ENCODE results near the gene MRPL55.
A peak's percentile ranks its signal among the peaks of the same experiment; 100 is the strongest.
"Not testable (repeated sequence)": the region's sequence is repeated elsewhere in the genome, so short reads cannot be mapped to it uniquely, and the experiment has no call there.

MRPL55 gene

DNA sequence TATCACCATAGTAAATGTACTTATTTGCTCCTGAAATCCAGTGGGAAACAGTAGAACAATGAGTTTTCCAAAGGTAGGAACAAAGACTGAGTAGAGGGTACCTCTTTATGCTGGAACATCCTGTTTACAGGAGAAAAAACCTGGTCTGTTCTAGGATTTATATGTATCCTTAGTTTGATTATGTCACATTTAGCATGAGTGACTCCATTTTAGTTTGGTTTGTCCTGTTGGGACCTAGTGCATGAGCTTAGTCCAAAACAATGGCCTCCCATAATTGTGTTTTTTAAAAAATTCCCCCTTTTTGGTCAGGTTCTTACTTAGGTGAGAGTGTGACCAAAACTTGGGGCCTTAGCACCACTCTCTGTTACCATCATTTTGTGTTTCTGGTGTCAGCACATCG, 3.5 kb upstream of the MRPL55 start:
- Histone ChIP-seq H3K4me3 (ENCODE audit: low read depth in 1 of 2, low read length in 2 of 2) (no peak overlapping the region), H3K9me3 (ENCODE audit: low read length) (no peaks in the 10 kb centered on the region), H3K36me3 (ENCODE audit: insufficient read depth, low read length) (no peaks in the 10 kb centered on the region), H3K4me1 (ENCODE audit: insufficient read depth, low read length) (peaks cover 18% of the 10 kb centered on the region), H3K27me3 (ENCODE audit: control insufficient read depth in 1 of 2, insufficient read depth in 2 of 2, low read length in 2 of 2) (no peaks in the 10 kb centered on the region), H3K27ac (ENCODE audit: low read depth, low read length) (no peak overlapping the region), H3K9ac (ENCODE audit: low read length) (no peak overlapping the region)

DNA sequence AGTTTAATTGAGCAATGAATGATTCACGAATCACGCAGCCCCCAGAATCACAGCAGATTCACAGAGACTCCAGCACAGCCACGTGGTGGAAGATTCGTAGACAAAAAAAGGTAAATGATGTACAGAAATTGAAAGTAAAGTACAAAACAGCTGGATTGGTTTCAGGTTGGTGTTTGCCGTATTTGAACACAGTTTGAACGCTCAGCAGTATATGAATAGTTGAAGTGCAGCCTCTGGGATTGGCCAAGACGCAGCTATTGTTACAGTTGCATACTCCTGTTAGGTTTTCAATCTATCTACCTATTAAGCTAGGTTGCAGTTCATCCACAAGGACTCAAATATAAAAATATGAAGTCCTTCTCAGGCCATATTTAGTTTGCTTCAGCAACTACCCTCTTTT, 3.1 kb upstream of the MRPL55 start:
- H3K9me3 ChIP-seq (ENCODE audit: low read length) = no peaks in the 10 kb centered on the region
- no peak overlapping the region for H3K4me3 ChIP-seq (ENCODE audit: low read depth in 1 of 2, low read length in 2 of 2)
- no peaks in the 10 kb centered on the region for H3K36me3 ChIP-seq (ENCODE audit: insufficient read depth, low read length)
- H3K27me3 ChIP-seq (ENCODE audit: control insufficient read depth in 1 of 2, insufficient read depth in 2 of 2, low read length in 2 of 2) = no peaks in the 10 kb centered on the region
- no peak overlapping the region for H3K9ac ChIP-seq (ENCODE audit: low read length)
- peaks cover 20% of the 10 kb centered on the region for H3K4me1 ChIP-seq (ENCODE audit: insufficient read depth, low read length)
- H3K27ac ChIP-seq (ENCODE audit: low read depth, low read length) = no peak overlapping the region

DNA sequence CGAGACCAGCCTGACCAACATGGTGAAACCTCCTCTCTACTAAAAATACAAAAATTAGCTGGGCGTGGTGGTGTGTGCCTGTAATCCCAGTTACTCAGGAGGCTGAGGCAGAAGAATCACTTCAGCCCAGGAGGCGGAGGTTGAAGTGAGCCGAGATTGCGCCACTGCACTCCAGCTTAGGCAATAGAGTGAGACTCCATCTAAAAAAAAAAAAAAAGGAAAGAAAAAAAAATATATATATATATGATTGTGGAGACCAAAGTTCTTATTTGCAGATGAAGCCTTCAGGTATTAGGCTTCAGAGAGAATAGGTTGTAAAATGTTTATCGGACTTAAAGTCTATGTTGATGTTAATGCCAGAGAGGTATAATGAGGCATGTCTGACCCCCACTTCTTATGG, 2.2 kb upstream of the MRPL55 start:
- H3K9ac ChIP-seq (ENCODE audit: low read length); H3K9me3 ChIP-seq (ENCODE audit: low read length); H3K4me3 ChIP-seq (ENCODE audit: low read depth in 1 of 2, low read length in 2 of 2); H3K27ac ChIP-seq (ENCODE audit: low read depth, low read length); H3K27me3 ChIP-seq (ENCODE audit: control insufficient read depth in 1 of 2, insufficient read depth in 2 of 2, low read length in 2 of 2); H3K36me3 ChIP-seq (ENCODE audit: insufficient read depth, low read length): not testable (repeated sequence)
- H3K4me1 ChIP-seq (ENCODE audit: insufficient read depth, low read length) = peaks cover 20% of the 10 kb centered on the region

DNA sequence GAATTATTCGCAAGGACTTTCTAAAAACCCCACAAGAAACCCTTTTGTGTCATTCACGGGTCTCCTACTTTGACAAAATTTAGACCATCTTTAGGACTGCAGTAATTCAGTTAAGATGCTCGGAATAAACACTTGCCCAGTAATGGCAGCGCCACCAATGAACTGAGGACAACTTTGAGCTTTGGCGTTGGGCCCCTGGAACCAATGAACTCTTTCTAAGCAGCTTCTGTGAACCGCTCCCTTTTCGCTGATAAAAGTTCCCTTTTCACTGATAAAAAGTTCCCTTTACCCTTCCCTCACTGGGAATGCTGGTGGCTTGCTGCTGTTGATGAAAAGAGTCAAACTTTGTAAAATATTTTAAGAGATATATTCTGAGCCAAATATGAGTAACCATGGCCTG, 1.5 kb upstream of the MRPL55 start:
- no peaks in the 10 kb centered on the region for H3K27me3 ChIP-seq (ENCODE audit: control insufficient read depth in 1 of 2, insufficient read depth in 2 of 2, low read length in 2 of 2)
- peak overlapping the region in 1 of 2 donors; percentile 94 for H3K4me3 ChIP-seq (ENCODE audit: low read depth in 1 of 2, low read length in 2 of 2)
- peak overlapping the region; percentile 3 for H3K27ac ChIP-seq (ENCODE audit: low read depth, low read length)
- H3K9ac ChIP-seq (ENCODE audit: low read length) = no peak overlapping the region
- H3K4me1 ChIP-seq (ENCODE audit: insufficient read depth, low read length) = peaks cover 20% of the 10 kb centered on the region
- H3K36me3 ChIP-seq (ENCODE audit: insufficient read depth, low read length) = peaks cover 12% of the 10 kb centered on the region
- no peaks in the 10 kb centered on the region for H3K9me3 ChIP-seq (ENCODE audit: low read length)

DNA sequence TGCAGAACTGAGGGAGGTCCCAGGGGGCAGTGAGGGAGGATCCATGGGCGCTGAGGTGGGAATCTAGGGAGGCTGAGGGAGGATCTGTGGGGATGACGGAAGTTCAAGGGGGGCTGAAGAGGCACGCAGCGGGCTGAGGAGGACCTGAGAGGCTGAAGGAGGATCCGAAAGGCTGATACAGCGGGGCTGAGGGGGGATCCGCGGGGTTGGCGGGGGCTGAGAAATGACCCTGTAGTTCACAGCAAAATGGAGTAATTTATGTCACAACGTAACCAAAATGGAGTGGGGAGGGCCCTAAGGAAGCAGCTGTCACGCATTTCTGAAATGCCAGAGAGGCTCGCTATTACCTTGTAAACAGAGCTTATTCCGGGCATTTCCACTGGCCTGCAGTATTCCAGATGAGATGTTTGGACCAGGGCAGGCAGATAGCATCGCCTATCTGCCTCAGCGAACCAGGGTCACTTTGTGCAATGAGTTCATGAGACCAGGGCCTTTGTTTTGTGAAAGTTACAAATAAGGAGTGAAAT, 926 bp upstream of the MRPL55 start:
- Histone ChIP-seq H3K27ac (ENCODE audit: low read depth, low read length) (peak overlapping the region; percentile 93), H3K9me3 (ENCODE audit: low read length) (no peaks in the 10 kb centered on the region), H3K27me3 (ENCODE audit: control insufficient read depth in 1 of 2, insufficient read depth in 2 of 2, low read length in 2 of 2) (no peaks in the 10 kb centered on the region), H3K4me3 (ENCODE audit: low read depth in 1 of 2, low read length in 2 of 2) (peak overlapping the region; percentile 83 to 94), H3K36me3 (ENCODE audit: insufficient read depth, low read length) (peaks cover 12% of the 10 kb centered on the region), H3K9ac (ENCODE audit: low read length) (peak overlapping the region; percentile 96), H3K4me1 (ENCODE audit: insufficient read depth, low read length) (peaks cover 20% of the 10 kb centered on the region)

DNA sequence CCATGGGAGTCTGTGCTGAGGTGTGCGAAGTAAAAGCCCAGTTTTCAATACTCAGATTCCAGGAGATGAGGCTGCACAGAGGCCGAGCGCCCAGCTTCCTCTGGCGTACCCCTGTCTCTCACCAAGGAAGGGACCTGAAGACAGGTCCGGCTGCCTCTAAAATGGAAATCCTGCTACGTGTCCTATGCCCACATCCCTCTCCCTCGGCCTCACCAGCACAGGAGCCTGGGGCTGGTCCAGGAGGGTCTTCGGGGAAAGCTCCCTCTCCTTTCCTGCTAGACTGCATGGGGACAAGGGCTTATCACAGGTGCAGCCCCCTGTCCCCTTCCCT, 392 bp downstream of the MRPL55 start:
- no peaks in the 10 kb centered on the region for H3K9me3 ChIP-seq (ENCODE audit: low read length)
- H3K9ac ChIP-seq (ENCODE audit: low read length) = peak overlapping the region; percentile 98
- H3K4me3 ChIP-seq (ENCODE audit: low read depth in 1 of 2, low read length in 2 of 2) = peak overlapping the region; percentile 83 to 94
- peaks cover 29% of the 10 kb centered on the region for H3K4me1 ChIP-seq (ENCODE audit: insufficient read depth, low read length)
- H3K27ac ChIP-seq (ENCODE audit: low read depth, low read length) = peak overlapping the region; percentile 93
- peaks cover 12% of the 10 kb centered on the region for H3K36me3 ChIP-seq (ENCODE audit: insufficient read depth, low read length)
- no peaks in the 10 kb centered on the region for H3K27me3 ChIP-seq (ENCODE audit: control insufficient read depth in 1 of 2, insufficient read depth in 2 of 2, low read length in 2 of 2)

DNA sequence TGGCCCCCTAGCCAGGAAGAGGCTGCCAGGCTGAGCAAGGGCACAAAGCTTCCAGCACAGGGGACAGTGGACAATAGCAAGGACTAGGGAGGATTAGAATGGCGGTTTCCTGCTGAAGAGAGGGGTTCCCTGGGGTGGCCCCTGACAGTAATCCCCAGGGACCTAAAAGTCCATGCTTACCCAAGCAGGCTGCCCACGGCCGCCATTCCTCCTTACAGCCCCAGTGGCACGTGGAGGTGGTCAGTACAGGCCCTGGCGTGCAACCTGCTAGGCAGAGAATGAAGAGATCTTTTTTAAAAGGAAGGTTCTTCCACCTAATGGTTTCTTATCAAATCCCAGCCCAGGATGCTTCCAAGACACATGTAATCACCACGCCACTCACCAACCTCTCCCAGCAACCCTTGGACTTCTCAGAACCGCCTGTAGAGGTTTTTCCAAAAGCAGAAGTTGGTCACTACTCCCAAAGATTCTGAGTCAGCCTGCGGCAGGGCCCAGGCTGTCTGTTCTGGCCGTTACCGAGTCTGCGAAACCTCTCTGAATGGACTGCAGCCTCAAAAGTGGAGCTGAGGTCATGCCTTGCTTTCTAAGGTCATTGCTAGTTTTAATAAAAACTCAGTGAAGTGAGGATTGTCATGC, 926 bp downstream of the MRPL55 start:
- Histone ChIP-seq H3K9ac (ENCODE audit: low read length) (peak overlapping the region; percentile 98), H3K27ac (ENCODE audit: low read depth, low read length) (peak overlapping the region; percentile 93), H3K4me3 (ENCODE audit: low read depth in 1 of 2, low read length in 2 of 2) (peak overlapping the region; percentile 83 to 94), H3K27me3 (ENCODE audit: control insufficient read depth in 1 of 2, insufficient read depth in 2 of 2, low read length in 2 of 2) (no peaks in the 10 kb centered on the region), H3K9me3 (ENCODE audit: low read length) (no peaks in the 10 kb centered on the region), H3K4me1 (ENCODE audit: insufficient read depth, low read length) (peaks cover 30% of the 10 kb centered on the region), H3K36me3 (ENCODE audit: insufficient read depth, low read length) (peaks cover 12% of the 10 kb centered on the region)

DNA sequence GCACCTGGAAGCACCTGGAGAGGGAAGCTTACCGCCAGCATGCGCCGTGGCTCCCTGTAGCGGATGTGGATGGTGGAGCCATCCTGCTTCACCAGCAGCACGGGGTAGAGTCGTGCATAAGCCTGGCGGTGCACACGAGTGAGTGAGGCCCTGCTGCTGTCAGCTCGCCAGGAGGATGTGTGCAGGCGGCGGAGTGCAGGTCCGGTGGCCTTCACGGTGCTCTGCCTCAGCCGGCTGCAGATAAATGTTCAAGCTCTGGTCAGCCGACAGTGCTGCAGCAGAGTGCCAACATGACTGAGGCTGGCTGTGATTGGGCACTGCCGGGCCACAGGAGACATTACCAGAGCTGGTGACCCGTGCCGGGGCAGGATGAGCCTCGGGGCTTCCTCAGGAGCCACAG, 1.5 kb downstream of the MRPL55 start:
- Histone ChIP-seq H3K27ac (ENCODE audit: low read depth, low read length) (no peak overlapping the region), H3K4me1 (ENCODE audit: insufficient read depth, low read length) (peaks cover 30% of the 10 kb centered on the region), H3K9ac (ENCODE audit: low read length) (no peak overlapping the region), H3K36me3 (ENCODE audit: insufficient read depth, low read length) (peaks cover 12% of the 10 kb centered on the region), H3K27me3 (ENCODE audit: control insufficient read depth in 1 of 2, insufficient read depth in 2 of 2, low read length in 2 of 2) (no peaks in the 10 kb centered on the region), H3K9me3 (ENCODE audit: low read length) (no peaks in the 10 kb centered on the region), H3K4me3 (ENCODE audit: low read depth in 1 of 2, low read length in 2 of 2) (no peak overlapping the region)

DNA sequence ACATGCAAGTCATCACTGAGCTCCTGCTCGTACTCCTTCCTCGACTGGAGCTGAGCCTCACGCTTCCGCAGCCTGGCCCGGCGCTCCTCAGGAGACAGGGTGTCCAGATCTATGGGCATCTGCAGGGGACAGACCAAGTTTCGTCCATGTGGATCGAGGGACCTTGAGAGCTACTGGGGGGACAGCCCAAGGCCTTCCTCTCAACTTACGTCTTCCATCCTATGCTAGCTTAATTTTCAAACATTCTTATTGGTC, 2.4 kb downstream of the MRPL55 start:
- peaks cover 12% of the 10 kb centered on the region for H3K36me3 ChIP-seq (ENCODE audit: insufficient read depth, low read length)

DNA sequence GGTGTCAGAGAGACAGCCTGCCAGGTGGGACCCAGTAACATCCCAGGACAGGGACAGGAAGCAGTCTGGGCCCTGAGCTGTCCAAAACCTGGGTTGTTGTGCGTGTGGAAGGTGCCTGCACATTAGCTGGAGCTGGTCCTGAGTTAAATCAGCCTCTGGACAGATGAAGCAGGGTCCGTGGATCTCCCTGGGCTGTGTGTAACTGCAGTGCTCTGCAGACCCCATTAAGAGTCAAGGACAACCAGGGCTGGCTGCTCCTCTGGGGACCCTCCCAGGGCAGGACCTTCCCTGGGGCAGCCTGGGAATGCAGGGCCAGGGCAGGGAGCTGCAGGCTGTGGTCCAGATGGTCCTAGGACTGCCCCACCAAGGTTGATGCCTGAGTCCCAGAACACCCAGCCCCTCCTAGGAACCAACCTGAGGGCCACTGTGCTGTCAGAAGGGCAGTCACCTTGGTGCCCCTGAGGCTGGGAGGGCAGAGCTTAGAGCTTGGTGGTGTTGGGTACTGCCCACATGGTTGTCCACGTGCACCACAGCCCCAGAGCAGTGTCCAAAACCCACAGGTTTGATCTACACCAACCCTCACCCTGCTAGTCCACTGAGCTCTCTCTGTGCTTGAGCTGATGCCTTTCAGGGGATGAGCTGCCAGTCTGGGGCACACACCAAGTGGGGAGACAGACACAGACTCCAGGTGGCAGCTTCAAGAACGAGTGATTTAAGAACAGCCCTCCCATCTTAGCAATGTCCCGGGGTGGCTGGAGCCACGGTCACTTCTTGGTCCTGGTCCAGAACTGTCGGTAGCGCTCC, 2.9 kb downstream of the MRPL55 start:
- peaks cover 38% of the 10 kb centered on the region for H3K4me1 ChIP-seq (ENCODE audit: insufficient read depth, low read length)
- no peak overlapping the region for H3K9ac ChIP-seq (ENCODE audit: low read length)
- peaks cover 14% of the 10 kb centered on the region for H3K36me3 ChIP-seq (ENCODE audit: insufficient read depth, low read length)
- H3K27me3 ChIP-seq (ENCODE audit: control insufficient read depth in 1 of 2, insufficient read depth in 2 of 2, low read length in 2 of 2) = no peaks in the 10 kb centered on the region
- H3K4me3 ChIP-seq (ENCODE audit: low read depth in 1 of 2, low read length in 2 of 2) = no peak overlapping the region
- no peak overlapping the region for H3K27ac ChIP-seq (ENCODE audit: low read depth, low read length)
- no peaks in the 10 kb centered on the region for H3K9me3 ChIP-seq (ENCODE audit: low read length)

More for the DNA sequence above, 2.4 kb downstream of the MRPL55 start:
- H3K9me3 ChIP-seq (ENCODE audit: low read length) = no peaks in the 10 kb centered on the region
- H3K4me1 ChIP-seq (ENCODE audit: insufficient read depth, low read length) = peaks cover 33% of the 10 kb centered on the region
- H3K27me3 ChIP-seq (ENCODE audit: control insufficient read depth in 1 of 2, insufficient read depth in 2 of 2, low read length in 2 of 2) = no peaks in the 10 kb centered on the region
- H3K27ac ChIP-seq (ENCODE audit: low read depth, low read length) = no peak overlapping the region
- H3K9ac ChIP-seq (ENCODE audit: low read length) = no peak overlapping the region
- H3K4me3 ChIP-seq (ENCODE audit: low read depth in 1 of 2, low read length in 2 of 2) = no peak overlapping the region

DNA sequence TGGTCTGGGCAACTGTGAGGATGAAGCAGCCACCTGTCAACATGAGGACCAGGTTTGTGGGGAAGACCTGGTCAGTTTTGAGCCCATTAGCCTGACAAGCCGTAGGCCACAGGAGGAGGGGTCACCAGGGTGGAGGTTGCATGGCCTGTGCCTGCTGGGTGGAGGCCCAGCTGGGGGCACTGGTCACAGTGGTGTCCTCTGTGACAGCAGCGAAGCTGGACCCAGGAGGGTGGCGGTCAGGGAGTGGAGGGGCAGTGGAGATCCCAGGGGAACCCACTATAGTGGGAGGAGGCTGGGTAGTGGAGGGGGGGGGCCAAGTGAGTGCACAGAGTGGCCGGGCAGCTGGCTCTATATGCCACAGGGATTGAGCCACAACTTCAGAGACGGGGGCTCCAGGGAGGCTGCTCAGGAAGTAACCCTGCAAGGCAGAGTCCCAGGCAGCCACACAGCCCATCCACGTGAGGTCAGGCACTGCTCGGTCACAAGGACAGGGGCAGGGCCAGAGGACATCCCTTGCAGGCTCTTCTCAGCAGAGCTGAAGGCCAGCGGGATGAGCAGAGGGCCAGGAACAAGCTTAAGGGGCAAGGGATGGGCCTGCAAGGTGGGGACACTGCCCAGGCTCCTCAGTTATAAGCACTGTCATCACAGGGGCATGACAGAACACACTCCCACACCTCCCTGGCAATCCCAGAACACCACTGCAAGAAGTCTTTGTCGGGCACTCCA, 3.7 kb downstream of the MRPL55 start:
- Histone ChIP-seq H3K36me3 (ENCODE audit: insufficient read depth, low read length) (peaks cover 20% of the 10 kb centered on the region), H3K9me3 (ENCODE audit: low read length) (no peaks in the 10 kb centered on the region), H3K9ac (ENCODE audit: low read length) (no peak overlapping the region), H3K27ac (ENCODE audit: low read depth, low read length) (no peak overlapping the region), H3K4me1 (ENCODE audit: insufficient read depth, low read length) (peaks cover 38% of the 10 kb centered on the region), H3K27me3 (ENCODE audit: control insufficient read depth in 1 of 2, insufficient read depth in 2 of 2, low read length in 2 of 2) (no peaks in the 10 kb centered on the region), H3K4me3 (ENCODE audit: low read depth in 1 of 2, low read length in 2 of 2) (no peak overlapping the region)

Data from muscle layer of colon (tissue), 2 donors.